HUES48 (cell line): ENCODE data around the gene TP53AIP1.

Experiments
- H3K27ac ChIP-seq: one replicate; pipeline ENCODE4 v1.7.0; 2013; ENCODE audit warnings: low read depth, low read length, inconsistent platforms
- H3K27me3 ChIP-seq: 2 replicates; pipeline ENCODE4 v1.6.1; 2013; ENCODE audit warnings: mild to moderate bottlenecking, low read length; ENCODE audit not compliant: control insufficient read depth, insufficient read depth
- H3K36me3 ChIP-seq: 2 replicates; pipeline ENCODE4 v1.6.1; 2013; ENCODE audit warnings: low read length; ENCODE audit not compliant: control insufficient read depth, insufficient read depth
- H3K4me1 ChIP-seq: 2 replicates; pipeline ENCODE4 v1.6.1; 2013; ENCODE audit warnings: mild to moderate bottlenecking, low read length; ENCODE audit not compliant: control insufficient read depth, insufficient read depth
- H3K4me3 ChIP-seq: 2 replicates; pipeline ENCODE4 v1.5.1; 2013; ENCODE audit warnings: mild to moderate bottlenecking, low read depth, low read length
- H3K9ac ChIP-seq: 2 replicates; pipeline ENCODE4 v1.6.1; 2013; ENCODE audit warnings: mild to moderate bottlenecking, low read depth, low read length, moderate library complexity
- H3K9me3 ChIP-seq: 2 replicates; pipeline ENCODE4 v1.6.1; 2013; ENCODE audit warnings: low read length; ENCODE audit not compliant: control insufficient read depth, insufficient read depth

TP53AIP1 gene

GRCh38 chr11:128942817-128943427 lies at the start of gene TP53AIP1:
Gene TP53AIP1 (minus strand): TSS chr11:128942871. CDS start chr11:128937818, 5,053 bp downstream.
- H3K4me1 ChIP-seq, result no peaks in the 10 kb centered on the region

DNA sequence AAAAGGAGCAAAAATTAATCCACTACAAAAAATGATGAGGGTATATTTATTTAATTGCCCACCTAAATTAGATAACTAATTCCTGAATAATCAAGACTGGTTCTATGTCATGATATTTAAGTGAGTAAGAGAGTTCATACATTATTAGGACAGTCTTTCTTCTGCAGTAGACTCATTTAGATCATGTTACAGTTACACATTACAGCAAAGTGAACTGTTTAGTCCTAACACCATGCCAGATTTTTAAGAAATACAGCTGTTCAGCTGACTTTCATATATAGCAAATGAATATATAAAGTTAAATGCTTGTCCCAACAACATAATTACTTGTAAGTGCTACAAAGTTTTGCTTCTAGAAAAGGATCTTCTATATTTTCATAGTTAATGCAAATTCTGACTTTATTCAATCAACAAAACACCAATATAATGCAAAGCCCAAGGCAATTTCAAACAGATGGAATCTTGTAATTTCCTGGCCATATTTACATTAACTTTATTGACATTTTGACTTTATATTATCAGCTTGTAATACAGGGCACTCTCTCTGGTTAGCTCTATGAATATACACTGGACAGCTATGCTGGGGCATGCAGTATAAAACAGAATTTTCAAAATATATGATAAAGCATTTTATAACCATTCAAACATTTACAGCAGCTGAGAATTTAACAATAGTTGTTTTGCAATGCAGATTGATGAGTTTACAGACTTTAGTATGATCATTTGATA lies 45.7 kb upstream of the TP53AIP1 start:
- Histone ChIP-seq H3K27ac (no peak overlapping the region), H3K4me1 (peaks cover 6% of the 10 kb centered on the region; the same call in 1 of the 2 replicates), H3K9ac (no peak overlapping the region), H3K9me3 (no peaks in the 10 kb centered on the region), H3K27me3 (no peaks in the 10 kb centered on the region), H3K4me3 (no peak overlapping the region), H3K36me3 (peaks cover 6% of the 10 kb centered on the region; the same call in 1 of the 2 replicates)

More at GRCh38 chr11:128942817-128943427, at the start of gene TP53AIP1:
- Histone ChIP-seq H3K36me3 (no peaks in the 10 kb centered on the region), H3K9me3 (no peaks in the 10 kb centered on the region), H3K9ac (no peak within 1 kb of the TSS), H3K27ac (no peak within 1 kb of the TSS), H3K4me3 (no peak within 1 kb of the TSS), H3K27me3 (no peaks in the 10 kb centered on the region)

GRCh38 chr11:128985880-128986279 lies 43.2 kb upstream of the TP53AIP1 start:
- H3K27me3 ChIP-seq, result no peaks in the 10 kb centered on the region
- peaks cover 15% of the 10 kb centered on the region for H3K36me3 ChIP-seq
- H3K4me1 ChIP-seq, result peaks cover 6% of the 10 kb centered on the region; the same call in 1 of the 2 replicates
- H3K27ac ChIP-seq, result no peak overlapping the region
- H3K9ac ChIP-seq, result no peak overlapping the region
- H3K4me3 ChIP-seq, result no peak overlapping the region
- no peaks in the 10 kb centered on the region for H3K9me3 ChIP-seq

- no peaks in the 10 kb centered on the region for H3K9me3 ChIP-seq
- H3K36me3 ChIP-seq, result peaks cover 36% of the 10 kb centered on the region
Observed at GRCh38 chr11:128983023-128983422, 40.4 kb upstream of the TP53AIP1 start.

GRCh38 chr11:128981254-128981653 lies 38.6 kb upstream of the TP53AIP1 start:
- peaks cover 51% of the 10 kb centered on the region for H3K36me3 ChIP-seq
- no peak overlapping the region for H3K4me3 ChIP-seq
- no peak overlapping the region for H3K27ac ChIP-seq
- H3K9ac ChIP-seq, result no peak overlapping the region
- H3K27me3 ChIP-seq, result no peaks in the 10 kb centered on the region
- no peaks in the 10 kb centered on the region for H3K4me1 ChIP-seq
- no peaks in the 10 kb centered on the region for H3K9me3 ChIP-seq

More at GRCh38 chr11:128983023-128983422, 40.4 kb upstream of the TP53AIP1 start:
- H3K4me3 ChIP-seq, result no peak overlapping the region
- H3K4me1 ChIP-seq, result no peaks in the 10 kb centered on the region
- H3K27ac ChIP-seq, result no peak overlapping the region
- H3K27me3 ChIP-seq, result no peaks in the 10 kb centered on the region
- H3K9ac ChIP-seq, result no peak overlapping the region

DNA sequence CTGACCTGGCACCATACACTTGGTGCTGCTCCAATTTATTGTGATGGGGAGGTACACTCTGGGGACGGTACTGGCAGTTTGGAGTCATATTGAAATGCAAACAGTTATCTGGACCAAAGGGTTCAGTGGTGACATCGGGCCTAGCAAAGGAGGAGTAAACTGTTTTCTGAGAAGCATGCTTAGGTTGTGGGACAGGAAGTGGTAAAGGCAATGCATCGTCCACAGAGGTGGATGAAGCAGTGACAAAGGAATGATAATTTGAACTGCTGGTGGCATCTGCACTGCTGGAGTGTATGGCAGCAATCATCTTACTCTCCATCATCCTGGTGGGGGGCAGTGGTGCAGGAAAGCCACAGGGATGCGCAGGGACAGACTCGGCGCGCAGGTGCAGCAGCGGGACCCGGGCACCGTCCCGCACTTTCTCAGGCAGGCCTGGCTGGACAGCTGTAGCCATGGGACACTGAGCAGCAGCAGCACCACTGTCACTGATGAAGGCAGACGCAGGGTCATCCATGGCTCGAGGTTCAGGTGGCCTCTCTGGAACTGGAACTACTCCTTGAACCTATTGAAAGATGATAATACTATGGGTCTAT lies 28.0 kb upstream of the TP53AIP1 start:
- Histone ChIP-seq H3K36me3 (peaks cover 66% of the 10 kb centered on the region), H3K4me3 (no peak overlapping the region), H3K9me3 (no peaks in the 10 kb centered on the region), H3K9ac (no peak overlapping the region), H3K27me3 (no peaks in the 10 kb centered on the region), H3K4me1 (no peaks in the 10 kb centered on the region), H3K27ac (no peak overlapping the region)

DNA sequence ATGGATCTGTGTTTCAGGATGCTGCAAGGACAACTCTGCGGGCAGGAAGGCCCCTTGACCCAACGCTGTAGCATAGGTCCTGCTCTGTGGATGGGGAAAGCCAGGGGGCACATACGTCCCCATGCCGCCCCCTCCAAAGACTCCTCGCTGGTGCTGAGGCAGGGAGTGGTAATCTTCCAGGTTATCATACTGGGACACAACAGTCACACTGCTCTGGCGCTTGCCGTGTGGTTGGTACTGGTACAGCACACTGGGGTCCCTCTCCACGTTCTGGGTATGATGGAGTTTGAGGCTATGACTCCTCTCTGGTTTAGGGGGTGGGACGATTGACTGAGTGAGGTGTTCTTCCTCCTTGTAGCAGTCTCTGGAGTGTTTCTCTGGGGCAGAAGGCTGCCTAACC lies 26.2 kb upstream of the TP53AIP1 start:
- Histone ChIP-seq H3K9ac (no peak overlapping the region), H3K4me1 (no peaks in the 10 kb centered on the region), H3K4me3 (no peak overlapping the region), H3K36me3 (peaks cover 53% of the 10 kb centered on the region), H3K27ac (no peak overlapping the region), H3K27me3 (no peaks in the 10 kb centered on the region), H3K9me3 (no peaks in the 10 kb centered on the region)

DNA sequence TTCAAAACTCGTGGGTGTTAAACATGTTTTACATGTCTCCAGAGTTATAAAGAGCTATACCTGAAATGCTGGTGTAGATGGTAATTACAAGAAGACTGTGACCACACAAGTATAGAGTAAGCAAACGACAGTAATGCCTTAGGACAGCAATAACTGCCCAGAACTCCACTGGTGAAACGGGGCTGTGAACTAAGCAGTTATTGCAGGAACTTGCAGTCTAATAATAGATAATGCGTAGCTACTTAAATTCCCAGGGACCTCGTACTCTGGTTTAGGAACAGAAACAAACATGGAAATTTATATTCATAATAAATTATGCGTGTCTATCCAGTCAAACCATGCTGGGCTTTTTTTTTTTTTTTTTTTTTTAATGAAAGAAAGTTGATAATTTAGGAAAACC lies 24.9 kb upstream of the TP53AIP1 start:
- Histone ChIP-seq H3K9me3 (no peaks in the 10 kb centered on the region), H3K4me1 (no peaks in the 10 kb centered on the region)

DNA sequence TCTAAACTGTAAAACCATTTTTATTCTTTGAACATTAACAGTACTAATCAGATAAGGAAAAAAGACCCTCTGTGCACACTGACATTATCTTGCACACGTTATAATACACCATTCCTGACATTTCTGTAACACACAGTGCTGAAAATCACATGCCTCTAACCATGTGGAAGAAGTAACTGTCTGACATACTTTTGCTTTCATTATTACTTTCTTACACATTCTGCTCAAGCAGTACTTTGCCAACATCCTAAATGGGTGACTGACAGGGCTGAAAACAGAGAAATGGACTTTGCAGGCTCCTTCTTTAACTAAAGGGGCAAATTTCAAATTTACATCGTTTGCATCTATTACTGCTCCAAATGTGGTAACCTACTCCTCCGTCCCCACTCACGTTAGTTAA lies 22.8 kb upstream of the TP53AIP1 start:
- no peaks in the 10 kb centered on the region for H3K4me1 ChIP-seq
- H3K36me3 ChIP-seq, result peaks cover 23% of the 10 kb centered on the region
- H3K27me3 ChIP-seq, result no peaks in the 10 kb centered on the region
- H3K9me3 ChIP-seq, result no peaks in the 10 kb centered on the region
- no peak overlapping the region for H3K4me3 ChIP-seq
- H3K9ac ChIP-seq, result no peak overlapping the region
- H3K27ac ChIP-seq, result no peak overlapping the region

More for the DNA sequence above, 24.9 kb upstream of the TP53AIP1 start:
- no peak overlapping the region for H3K4me3 ChIP-seq
- H3K27ac ChIP-seq, result no peak overlapping the region
- H3K36me3 ChIP-seq, result peaks cover 40% of the 10 kb centered on the region
- H3K9ac ChIP-seq, result no peak overlapping the region
- no peaks in the 10 kb centered on the region for H3K27me3 ChIP-seq

DNA sequence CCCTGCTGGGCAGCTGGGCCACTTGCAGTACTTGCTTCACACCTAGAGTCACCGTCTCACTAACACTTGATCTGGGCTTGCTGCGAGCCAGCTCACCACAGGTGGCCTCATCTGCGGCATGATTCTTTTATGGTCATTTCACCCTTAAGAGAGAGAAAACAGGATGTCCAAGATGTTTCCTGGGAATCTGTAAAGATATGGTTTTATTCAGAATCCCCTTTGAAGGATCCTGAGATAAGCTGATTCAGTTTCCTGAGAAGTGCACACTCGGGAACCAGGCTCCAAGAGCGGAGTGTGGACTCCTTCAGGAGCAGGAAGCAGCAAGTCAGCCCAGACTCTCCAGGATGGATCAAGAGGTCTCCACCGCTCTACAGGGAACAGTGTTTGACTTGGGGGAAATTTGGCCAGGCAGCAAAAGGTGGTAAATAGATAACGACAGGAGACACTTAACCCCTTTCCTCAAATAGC lies 21.8 kb upstream of the TP53AIP1 start:
- Histone ChIP-seq H3K27me3 (no peaks in the 10 kb centered on the region), H3K4me3 (no peak overlapping the region), H3K36me3 (peaks cover 14% of the 10 kb centered on the region), H3K9ac (no peak overlapping the region), H3K4me1 (no peaks in the 10 kb centered on the region), H3K9me3 (no peaks in the 10 kb centered on the region), H3K27ac (no peak overlapping the region)
